Stimulated activated CD8-positive, alpha-beta memory T cell treated with anti-CD3 and anti-CD28 coated beads, Interleukin-4, amount 100 ng/mL, for 48 hours (primary cell): ENCODE measurements around the gene CAMSAP2.
A peak's percentile ranks its signal among the peaks of the same experiment; 100 is the strongest.

Experiments used
- DNase-seq: peaks from one replicate; pipeline ENCODE4 v3.0.0-alpha.2; 2020

CAMSAP2 gene

GRCh38 chr1:200738327-200738948 is at the start of gene CAMSAP2:
Gene CAMSAP2, plus strand, starts transcription at chr1:200738893. Its CDS starts 935 bp downstream, at chr1:200739828.
- DNase-seq, result peak; percentile 70

- no peak for DNase-seq
Observed at GRCh38 chr1:200692316-200692715, 46.4 kb upstream of the CAMSAP2 start.

GRCh38 chr1:200693327-200693726 is 45.4 kb upstream of the CAMSAP2 start:
- no peak for DNase-seq

GRCh38 chr1:200694738-200695137 is 44.0 kb upstream of the CAMSAP2 start:
- DNase-seq, result no peak

GRCh38 chr1:200699871-200700270 is 38.8 kb upstream of the CAMSAP2 start:
- no peak for DNase-seq

- no peak for DNase-seq
Observed at GRCh38 chr1:200704986-200705500, 33.6 kb upstream of the CAMSAP2 start.

GRCh38 chr1:200706111-200706814 is 32.4 kb upstream of the CAMSAP2 start:
- DNase-seq, result no peak

GRCh38 chr1:200707116-200707515 is 31.6 kb upstream of the CAMSAP2 start:
- no peak for DNase-seq

- no peak for DNase-seq
Observed at GRCh38 chr1:200708161-200708560, 30.5 kb upstream of the CAMSAP2 start.

GRCh38 chr1:200708769-200709168 is 29.9 kb upstream of the CAMSAP2 start:
- no peak for DNase-seq

GRCh38 chr1:200710166-200710565 is 28.5 kb upstream of the CAMSAP2 start:
- no peak for DNase-seq

- no peak for DNase-seq
Observed at GRCh38 chr1:200714504-200715187, 24.0 kb upstream of the CAMSAP2 start.

GRCh38 chr1:200720199-200720598 is 18.5 kb upstream of the CAMSAP2 start:
- no peak for DNase-seq

- no peak for DNase-seq
Observed at GRCh38 chr1:200724064-200724463, 14.6 kb upstream of the CAMSAP2 start.

- no peak for DNase-seq
Observed at GRCh38 chr1:200727257-200727656, 11.4 kb upstream of the CAMSAP2 start.

GRCh38 chr1:200729863-200730262 is 8.8 kb upstream of the CAMSAP2 start:
- no peak for DNase-seq

GRCh38 chr1:200731654-200732332 is 6.9 kb upstream of the CAMSAP2 start:
- no peak for DNase-seq

- DNase-seq, result no peak
Observed at GRCh38 chr1:200732438-200732837, 6.3 kb upstream of the CAMSAP2 start.

- DNase-seq, result peak; percentile 62
Observed at GRCh38 chr1:200733907-200734306, 4.8 kb upstream of the CAMSAP2 start.

- no peak for DNase-seq
Observed at GRCh38 chr1:200737647-200738291, 924 bp upstream of the CAMSAP2 start.

GRCh38 chr1:200738949-200739651 is 407 bp downstream of the CAMSAP2 start:
- DNase-seq, result peak; percentile 61
